Measurements from ENCODE around the gene TAMALIN.

DNA sequence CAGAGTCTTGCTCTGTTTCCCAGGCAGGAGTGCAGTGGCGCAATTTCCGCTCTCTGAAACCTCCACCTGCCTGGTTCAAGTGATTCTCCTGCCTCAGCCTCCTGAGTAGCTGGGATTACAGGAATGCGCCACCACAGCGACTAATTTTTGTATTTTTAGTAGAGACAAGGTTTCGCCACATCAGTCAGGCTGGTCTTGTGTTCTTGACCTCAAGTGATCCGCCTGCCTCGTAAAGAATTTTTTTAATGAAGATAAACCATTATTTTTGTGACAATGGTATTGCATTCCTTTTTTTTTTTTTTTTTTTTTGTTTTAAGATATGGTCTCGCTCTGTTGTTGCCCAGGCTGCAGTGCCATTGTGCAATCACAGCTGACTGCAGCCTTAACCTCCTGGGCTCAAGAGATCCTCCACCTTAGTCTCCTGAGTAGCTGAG lies 29.4 kb upstream of the TAMALIN start:
- TF ChIP-seq POLR2AphosphoS5 (IDR thresholded peaks at IDR 0.05): no peak
- TF ChIP-seq, protein P1, sequence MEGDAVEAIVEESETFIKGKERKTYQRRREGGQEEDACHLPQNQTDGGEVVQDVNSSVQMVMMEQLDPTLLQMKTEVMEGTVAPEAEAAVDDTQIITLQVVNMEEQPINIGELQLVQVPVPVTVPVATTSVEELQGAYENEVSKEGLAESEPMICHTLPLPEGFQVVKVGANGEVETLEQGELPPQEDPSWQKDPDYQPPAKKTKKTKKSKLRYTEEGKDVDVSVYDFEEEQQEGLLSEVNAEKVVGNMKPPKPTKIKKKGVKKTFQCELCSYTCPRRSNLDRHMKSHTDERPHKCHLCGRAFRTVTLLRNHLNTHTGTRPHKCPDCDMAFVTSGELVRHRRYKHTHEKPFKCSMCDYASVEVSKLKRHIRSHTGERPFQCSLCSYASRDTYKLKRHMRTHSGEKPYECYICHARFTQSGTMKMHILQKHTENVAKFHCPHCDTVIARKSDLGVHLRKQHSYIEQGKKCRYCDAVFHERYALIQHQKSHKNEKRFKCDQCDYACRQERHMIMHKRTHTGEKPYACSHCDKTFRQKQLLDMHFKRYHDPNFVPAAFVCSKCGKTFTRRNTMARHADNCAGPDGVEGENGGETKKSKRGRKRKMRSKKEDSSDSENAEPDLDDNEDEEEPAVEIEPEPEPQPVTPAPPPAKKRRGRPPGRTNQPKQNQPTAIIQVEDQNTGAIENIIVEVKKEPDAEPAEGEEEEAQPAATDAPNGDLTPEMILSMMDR (IDR thresholded peaks at IDR 0.05; ENCODE audit: poor library complexity, severe bottlenecking): no peak
- no peak for TF ChIP-seq EZH2 (IDR thresholded peaks at IDR 0.05; ENCODE audit: borderline replicate concordance, insufficient read depth, low read length, poor library complexity, severe bottlenecking)
- TF ChIP-seq TAF1 (IDR thresholded peaks at IDR 0.05; ENCODE audit: low read depth): no peak

Data from neural cell (in vitro differentiated cells).